Keratinocyte (primary cell): ENCODE measurements around the gene ARPP19.

Source experiments
- EZH2 ChIP-seq: IDR thresholded peaks from one replicate; pipeline ENCODE4 v1.6.1; 2012; ENCODE audit warnings: inconsistent platforms, mild to moderate bottlenecking, low read length, moderate library complexity
- TF ChIP-seq, protein P1 (sequence below), 3 experiments: IDR thresholded peaks in 1 of 3; conservative IDR thresholded peaks in 1 of 3; optimal IDR thresholded peaks in 1 of 3; 2 replicates in 2 of 3; 3 replicates in 1 of 3; pipeline versions ENCODE3 to v1.5.1; 2011; ENCODE audit warnings: low read length in 3 of 3, mild to moderate bottlenecking in 3 of 3, moderate library complexity in 2 of 3, control low read depth in 1 of 3, inconsistent platforms in 1 of 3; ENCODE audit not compliant: insufficient read depth in 2 of 3; ENCODE audit errors: extremely low read depth in 1 of 3

GRCh38 chr15:52523192-52523591, 45.6 kb downstream of the ARPP19 start:
- TF ChIP-seq, protein P1, sequence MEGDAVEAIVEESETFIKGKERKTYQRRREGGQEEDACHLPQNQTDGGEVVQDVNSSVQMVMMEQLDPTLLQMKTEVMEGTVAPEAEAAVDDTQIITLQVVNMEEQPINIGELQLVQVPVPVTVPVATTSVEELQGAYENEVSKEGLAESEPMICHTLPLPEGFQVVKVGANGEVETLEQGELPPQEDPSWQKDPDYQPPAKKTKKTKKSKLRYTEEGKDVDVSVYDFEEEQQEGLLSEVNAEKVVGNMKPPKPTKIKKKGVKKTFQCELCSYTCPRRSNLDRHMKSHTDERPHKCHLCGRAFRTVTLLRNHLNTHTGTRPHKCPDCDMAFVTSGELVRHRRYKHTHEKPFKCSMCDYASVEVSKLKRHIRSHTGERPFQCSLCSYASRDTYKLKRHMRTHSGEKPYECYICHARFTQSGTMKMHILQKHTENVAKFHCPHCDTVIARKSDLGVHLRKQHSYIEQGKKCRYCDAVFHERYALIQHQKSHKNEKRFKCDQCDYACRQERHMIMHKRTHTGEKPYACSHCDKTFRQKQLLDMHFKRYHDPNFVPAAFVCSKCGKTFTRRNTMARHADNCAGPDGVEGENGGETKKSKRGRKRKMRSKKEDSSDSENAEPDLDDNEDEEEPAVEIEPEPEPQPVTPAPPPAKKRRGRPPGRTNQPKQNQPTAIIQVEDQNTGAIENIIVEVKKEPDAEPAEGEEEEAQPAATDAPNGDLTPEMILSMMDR (optimal IDR thresholded peaks at IDR 0.05 in 1 of 3, IDR thresholded peaks at IDR 0.05 in 1 of 3, conservative IDR thresholded peaks at IDR 0.05 in 1 of 3; ENCODE audit: extremely low read depth in 1 of 3, insufficient read depth in 2 of 3, low read length in 3 of 3): no peak
- TF ChIP-seq EZH2: no peak
